Suprapubic skin (tissue), 3 donors: ENCODE measurements around the gene PRDM7.

ENCODE experiments used
- CTCF ChIP-seq, 2 donors: fragments of 200-600 bp in 1 of 2; fragments of 450-650 bp in 1 of 2; sonication (generic) in 1 of 2; IDR thresholded peaks; one replicate each; pipeline ENCODE4 v1.5.1; 2016 to 2019; ENCODE audit warnings: antibody characterized with exemption in 2 of 2, mild to moderate bottlenecking in 1 of 2, moderate library complexity in 1 of 2
- POLR2AphosphoS5 ChIP-seq, 3 donors: sonication (generic); formaldehyde crosslinking; IDR thresholded peaks; one replicate each; pipeline ENCODE4 v1.6.1; 2017; ENCODE audit warnings: antibody characterized with exemption in 3 of 3

GRCh38 chr16:90048737-90049330, 28.3 kb downstream of the PRDM7 start:
- TF ChIP-seq CTCF (IDR thresholded peaks at IDR 0.05) (no peak), POLR2AphosphoS5 (IDR thresholded peaks at IDR 0.05) (no peak)
